Activated T-cell treated with anti-CD3 and anti-CD28 coated beads for 24 hours (primary cell): ENCODE data around the gene PCDHGB6.
"Not testable (repeated sequence)": the region's sequence is repeated elsewhere in the genome, so short reads cannot be mapped to it uniquely, and the experiment has no call there.

ENCODE experiments used
- DNase-seq: peaks from one replicate; pipeline ENCODE4 v3.0.0-alpha.2; 2020; ENCODE audit warnings: low read depth

The PCDHGB6 gene

GRCh38 chr5:141407790-141408505 lies at the start of gene PCDHGB6:
PCDHGB6 (plus strand) TSS chr5:141408021; CDS start chr5:141408203, 182 bp downstream.
- peak; percentile 24 for DNase-seq

DNA sequence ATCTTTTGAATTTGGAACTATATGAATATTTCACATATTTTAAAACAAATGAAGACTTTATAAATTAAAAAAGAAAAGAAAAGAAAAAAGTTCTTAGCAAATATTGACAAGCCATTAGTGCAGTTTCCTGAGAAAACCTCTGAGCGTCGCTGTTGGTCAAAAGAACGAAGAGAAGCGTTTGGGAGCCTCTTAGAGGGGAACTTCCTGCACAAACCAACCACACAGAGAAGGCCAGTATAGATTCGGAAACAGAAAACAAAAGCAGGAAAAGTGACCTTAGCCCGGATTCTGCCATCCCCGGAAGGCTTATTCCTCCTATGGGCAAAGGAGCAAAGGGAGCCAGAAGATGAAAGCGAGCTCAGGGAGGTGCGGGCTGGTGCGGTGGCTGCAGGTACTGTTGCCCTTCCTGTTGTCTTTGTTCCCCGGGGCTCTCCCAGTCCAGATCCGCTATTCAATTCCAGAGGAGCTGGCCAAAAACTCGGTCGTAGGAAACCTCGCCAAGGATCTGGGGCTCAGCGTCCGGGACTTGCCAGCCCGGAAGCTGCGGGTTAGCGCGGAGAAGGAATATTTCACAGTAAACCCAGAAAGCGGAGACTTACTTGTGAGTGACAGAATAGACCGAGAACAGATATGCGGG lies 47.9 kb upstream of the PCDHGB6 start, which contains the start of gene PCDHGB2:
Gene PCDHGB2, plus strand, starts transcription at position 205 of the 637 bp plus-strand sequence. Its CDS starts 142 bp downstream, at position 347.
- DNase-seq, result no peak

GRCh38 chr5:141360685-141361084 lies 47.1 kb upstream of the PCDHGB6 start:
- no peak for DNase-seq

- DNase-seq, result no peak
Measured at GRCh38 chr5:141362719-141363118, 45.1 kb upstream of the PCDHGB6 start.

GRCh38 chr5:141363952-141364660 lies 43.7 kb upstream of the PCDHGB6 start, which contains the start of gene PCDHGA5:
PCDHGA5 (plus strand) TSS chr5:141364162; CDS start chr5:141364331, 169 bp downstream.
- DNase-seq, result no peak

GRCh38 chr5:141366016-141366896 lies 41.6 kb upstream of the PCDHGB6 start:
- no peak for DNase-seq

- no peak for DNase-seq
Measured at GRCh38 chr5:141369994-141370848, 37.6 kb upstream of the PCDHGB6 start, which contains the start of gene PCDHGB3. PCDHGB3 (plus strand) TSS chr5:141370242; CDS start chr5:141370395, 153 bp downstream.

DNA sequence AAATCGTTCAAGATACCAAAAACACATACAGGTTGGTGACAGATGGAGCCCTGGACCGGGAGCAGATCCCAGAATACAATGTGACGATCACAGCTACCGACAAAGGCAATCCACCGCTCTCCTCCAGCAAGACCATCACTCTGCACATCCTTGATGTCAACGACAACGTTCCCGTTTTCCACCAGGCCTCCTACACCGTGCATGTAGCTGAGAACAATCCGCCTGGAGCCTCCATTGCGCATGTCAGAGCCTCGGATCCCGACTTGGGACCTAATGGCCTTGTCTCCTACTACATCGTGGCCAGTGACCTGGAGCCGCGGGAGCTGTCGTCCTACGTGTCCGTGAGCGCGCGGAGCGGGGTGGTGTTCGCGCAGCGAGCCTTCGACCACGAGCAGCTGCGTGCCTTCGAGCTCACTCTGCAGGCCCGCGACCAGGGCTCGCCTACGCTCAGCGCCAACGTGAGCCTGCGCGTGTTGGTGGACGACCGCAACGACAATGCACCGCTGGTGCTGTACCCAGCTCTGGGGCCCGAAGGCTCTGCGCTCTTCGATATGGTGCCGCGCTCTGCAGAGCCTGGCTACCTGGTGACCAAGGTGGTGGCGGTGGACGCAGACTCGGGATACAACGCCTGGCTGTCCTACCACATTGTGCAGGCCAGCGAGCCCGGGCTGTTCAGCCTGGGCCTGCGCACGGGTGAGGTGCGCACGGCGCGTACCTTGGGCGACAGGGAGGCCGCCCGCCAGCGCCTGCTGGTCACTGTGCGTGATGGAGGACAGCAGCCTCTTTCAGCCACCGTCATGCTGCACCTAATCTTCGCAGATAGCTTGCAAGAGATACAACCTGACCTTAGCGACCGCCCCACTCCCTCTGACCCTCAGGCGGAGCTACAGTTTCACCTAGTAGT lies 36.0 kb upstream of the PCDHGB6 start:
- no peak for DNase-seq

- DNase-seq, result no peak
Measured at GRCh38 chr5:141373673-141374317, 34.0 kb upstream of the PCDHGB6 start, which contains the start of gene PCDHGA6. PCDHGA6 (plus strand) TSS chr5:141373891; CDS start chr5:141374084, 193 bp downstream.

- no peak for DNase-seq
Measured at GRCh38 chr5:141374627-141375026, 33.2 kb upstream of the PCDHGB6 start.

- DNase-seq, result not testable (repeated sequence)
Measured at GRCh38 chr5:141375444-141376155, 32.2 kb upstream of the PCDHGB6 start.

- DNase-seq, result no peak
Measured at GRCh38 chr5:141382469-141383294, 25.1 kb upstream of the PCDHGB6 start, which contains the start of gene PCDHGA7. PCDHGA7 (plus strand) TSS chr5:141382742; CDS start chr5:141382900, 158 bp downstream.

- no peak for DNase-seq
Measured at GRCh38 chr5:141383345-141383744, 24.5 kb upstream of the PCDHGB6 start.

DNA sequence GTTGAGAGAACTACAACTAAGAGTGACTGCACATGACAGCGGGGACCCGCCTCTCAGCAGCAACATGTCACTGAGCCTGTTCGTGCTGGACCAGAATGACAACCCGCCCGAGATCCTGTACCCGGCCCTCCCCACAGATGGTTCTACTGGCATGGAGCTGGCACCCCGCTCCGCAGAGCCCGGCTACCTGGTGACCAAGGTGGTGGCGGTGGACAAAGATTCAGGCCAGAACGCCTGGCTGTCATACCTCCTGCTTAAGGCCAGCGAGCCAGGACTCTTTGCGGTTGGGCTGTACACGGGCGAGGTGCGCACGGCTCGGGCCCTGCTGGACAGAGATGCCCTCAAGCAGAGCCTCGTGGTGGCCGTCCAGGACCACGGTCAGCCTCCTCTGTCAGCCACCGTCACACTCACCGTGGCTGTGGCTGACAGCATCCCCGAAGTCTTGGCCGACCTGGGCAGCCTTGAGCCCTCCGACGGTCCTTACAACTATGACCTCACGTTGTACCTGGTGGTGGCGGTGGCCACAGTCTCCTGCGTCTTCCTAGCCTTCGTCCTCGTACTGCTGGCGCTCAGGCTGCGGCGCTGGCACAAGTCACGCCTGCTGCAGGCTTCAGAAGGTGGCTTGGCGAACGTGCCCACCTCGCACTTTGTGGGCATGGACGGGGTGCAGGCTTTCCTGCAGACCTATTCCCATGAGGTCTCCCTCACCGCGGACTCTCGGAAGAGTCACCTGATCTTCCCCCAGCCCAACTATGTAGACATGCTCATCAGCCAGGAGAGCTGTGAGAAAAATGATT lies 23.2 kb upstream of the PCDHGB6 start:
- DNase-seq, result no peak

- DNase-seq, result not testable (repeated sequence)
Measured at GRCh38 chr5:141387557-141388311, 20.1 kb upstream of the PCDHGB6 start, which contains the start of gene PCDHGB4. PCDHGB4 (plus strand) TSS chr5:141387698; CDS start chr5:141387885, 187 bp downstream.
